GM13976 (cell line): ENCODE results near the gene SLCO1A2.

Source experiments
- DNase-seq: peaks from one replicate; pipeline ENCODE4 v3.0.0; 2012; ENCODE audit warnings: low spot score
- in situ Hi-C: fragments of 300-500 bp; cut with MboI; formaldehyde crosslinking; loops from one replicate; pipeline ENCODE4 v1.12.0; 2022; ENCODE audit warnings: low sequenced_read_pairs, mixed read lengths, inconsistent platforms; ENCODE audit not compliant: unreplicated experiment
- TF ChIP-seq, protein P1 (sequence below): IDR thresholded peaks from 2 replicates; pipeline ENCODE4 v1.5.1; 2012; ENCODE audit warnings: borderline replicate concordance, mild to moderate bottlenecking; ENCODE audit not compliant: insufficient read depth; ENCODE audit errors: extremely low read depth, missing control alignments, control extremely low read depth

The SLCO1A2 gene

DNA sequence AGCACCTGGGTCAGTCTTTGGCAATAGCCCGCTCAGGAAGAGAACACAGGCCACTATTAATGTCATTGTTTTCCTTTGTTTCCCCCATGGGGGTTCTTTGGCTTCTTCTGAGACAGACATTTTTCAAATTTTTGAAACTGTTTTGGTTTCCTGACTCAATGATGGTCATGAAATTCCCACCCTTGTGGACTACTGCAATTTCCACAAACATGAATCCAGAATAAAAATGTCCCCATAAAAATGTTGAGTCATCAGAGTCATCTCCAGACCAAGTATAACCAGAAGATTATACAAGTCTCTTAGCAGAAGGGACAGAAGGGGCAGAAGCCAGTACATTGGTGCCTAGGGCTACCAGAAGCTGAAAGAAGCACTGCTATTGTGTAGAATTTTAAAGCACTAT, 29.1 kb downstream of the SLCO1A2 start:
- in situ Hi-C loops: loop anchor here (25.0 kb wide), 1 partner anchor 382 kb away; no protein-coding TSS in a partner anchor
- TF ChIP-seq, protein P1, sequence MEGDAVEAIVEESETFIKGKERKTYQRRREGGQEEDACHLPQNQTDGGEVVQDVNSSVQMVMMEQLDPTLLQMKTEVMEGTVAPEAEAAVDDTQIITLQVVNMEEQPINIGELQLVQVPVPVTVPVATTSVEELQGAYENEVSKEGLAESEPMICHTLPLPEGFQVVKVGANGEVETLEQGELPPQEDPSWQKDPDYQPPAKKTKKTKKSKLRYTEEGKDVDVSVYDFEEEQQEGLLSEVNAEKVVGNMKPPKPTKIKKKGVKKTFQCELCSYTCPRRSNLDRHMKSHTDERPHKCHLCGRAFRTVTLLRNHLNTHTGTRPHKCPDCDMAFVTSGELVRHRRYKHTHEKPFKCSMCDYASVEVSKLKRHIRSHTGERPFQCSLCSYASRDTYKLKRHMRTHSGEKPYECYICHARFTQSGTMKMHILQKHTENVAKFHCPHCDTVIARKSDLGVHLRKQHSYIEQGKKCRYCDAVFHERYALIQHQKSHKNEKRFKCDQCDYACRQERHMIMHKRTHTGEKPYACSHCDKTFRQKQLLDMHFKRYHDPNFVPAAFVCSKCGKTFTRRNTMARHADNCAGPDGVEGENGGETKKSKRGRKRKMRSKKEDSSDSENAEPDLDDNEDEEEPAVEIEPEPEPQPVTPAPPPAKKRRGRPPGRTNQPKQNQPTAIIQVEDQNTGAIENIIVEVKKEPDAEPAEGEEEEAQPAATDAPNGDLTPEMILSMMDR: no peak
- DNase-seq: no peak

GRCh38 chr12:21300632-21301031, 34.1 kb downstream of the SLCO1A2 start:
- in situ Hi-C loops: loop anchor here (25.0 kb wide), 1 partner anchor 387 kb away; no protein-coding TSS in a partner anchor
- DNase-seq: no peak
- TF ChIP-seq, protein P1: no peak

DNA sequence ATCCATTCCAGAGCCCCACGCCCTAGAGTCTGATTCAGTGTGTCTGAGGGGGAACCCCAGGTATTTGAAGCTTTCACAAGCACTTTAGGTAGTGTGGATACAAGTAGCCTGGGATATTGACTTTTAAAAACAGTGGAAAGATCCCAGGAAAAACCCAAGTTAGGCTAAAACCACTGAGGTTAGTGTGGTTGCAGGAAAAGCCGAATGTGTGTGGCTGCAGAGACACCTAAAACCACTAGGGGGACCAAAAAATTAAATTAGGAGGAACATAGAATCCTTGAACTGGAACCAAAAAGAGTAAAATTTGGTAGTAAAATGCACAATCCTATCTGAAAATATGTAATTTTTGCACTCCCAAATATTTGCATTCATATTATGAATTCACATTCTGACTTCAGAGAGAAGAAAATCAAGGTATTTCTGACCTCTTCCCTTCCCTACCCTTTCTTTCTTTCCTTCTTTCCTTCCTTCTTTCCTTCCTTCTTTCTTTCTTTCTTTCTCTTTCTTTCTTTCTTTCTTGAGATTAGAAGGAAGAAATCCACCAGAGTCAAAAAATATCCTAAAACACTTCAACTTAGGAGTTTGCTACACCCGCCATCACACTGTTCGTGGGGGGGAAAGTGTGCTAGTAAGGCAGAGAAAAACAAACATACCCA, 37.8 kb downstream of the SLCO1A2 start:
- TF ChIP-seq, protein P1: peak; percentile 57
- DNase-seq: peak; percentile 9
- in situ Hi-C loops: no loop called here

DNA sequence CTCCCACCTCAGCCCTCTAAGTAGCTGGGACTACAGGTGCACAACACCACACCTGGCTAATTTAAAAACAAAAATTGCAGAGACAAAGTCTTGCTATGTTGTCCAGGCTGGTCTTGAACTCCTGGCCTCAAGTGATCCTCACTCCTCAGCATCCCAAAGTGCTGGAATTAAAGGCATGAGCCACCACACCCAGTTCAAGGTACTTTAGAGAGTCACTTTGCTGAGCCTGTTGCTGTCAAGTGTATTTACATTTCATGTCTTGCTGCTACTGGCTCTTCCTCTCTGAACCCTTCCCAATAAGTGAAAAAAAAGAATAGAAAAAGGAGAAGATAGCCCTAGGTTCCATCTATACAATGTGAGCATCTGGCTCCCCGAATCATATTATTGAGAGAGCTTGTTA, 38.4 kb downstream of the SLCO1A2 start:
- DNase-seq: no peak
- TF ChIP-seq, protein P1: no peak
- in situ Hi-C loops: no loop called here

- TF ChIP-seq, protein P1: no peak
- no peak for DNase-seq
- in situ Hi-C loops: no loop called here
Observed at GRCh38 chr12:21294176-21294575, 40.5 kb downstream of the SLCO1A2 start.

- in situ Hi-C loops: no loop called here
- TF ChIP-seq, protein P1: no peak
- no peak for DNase-seq
Observed at GRCh38 chr12:21292111-21292510, 42.6 kb downstream of the SLCO1A2 start.
